ENCODE results near the gene NOL7.

Gene NOL7

GRCh38 chr6:13600036-13600435, 15.1 kb upstream of the NOL7 start:
- DNase-seq: no peak

DNA sequence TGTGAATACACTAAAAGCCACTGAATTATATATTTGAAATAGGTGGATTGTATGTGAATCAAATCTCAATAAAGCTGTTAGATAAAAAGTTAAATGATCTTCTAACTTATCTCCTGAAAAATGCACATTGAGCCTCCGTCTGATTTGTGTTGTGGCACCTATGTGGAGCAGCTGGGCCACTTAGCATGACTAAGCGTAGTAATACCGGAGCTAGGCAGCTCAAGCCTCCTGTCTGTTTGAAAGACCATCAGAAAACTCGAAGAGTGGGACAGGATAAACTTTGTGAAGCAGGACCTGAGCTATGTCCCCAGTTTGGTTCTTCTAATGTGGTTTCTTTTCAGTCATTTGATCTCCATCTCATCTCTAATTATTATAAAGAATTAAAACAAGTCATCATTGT, 11.0 kb upstream of the NOL7 start:
- DNase-seq: no peak

DNA sequence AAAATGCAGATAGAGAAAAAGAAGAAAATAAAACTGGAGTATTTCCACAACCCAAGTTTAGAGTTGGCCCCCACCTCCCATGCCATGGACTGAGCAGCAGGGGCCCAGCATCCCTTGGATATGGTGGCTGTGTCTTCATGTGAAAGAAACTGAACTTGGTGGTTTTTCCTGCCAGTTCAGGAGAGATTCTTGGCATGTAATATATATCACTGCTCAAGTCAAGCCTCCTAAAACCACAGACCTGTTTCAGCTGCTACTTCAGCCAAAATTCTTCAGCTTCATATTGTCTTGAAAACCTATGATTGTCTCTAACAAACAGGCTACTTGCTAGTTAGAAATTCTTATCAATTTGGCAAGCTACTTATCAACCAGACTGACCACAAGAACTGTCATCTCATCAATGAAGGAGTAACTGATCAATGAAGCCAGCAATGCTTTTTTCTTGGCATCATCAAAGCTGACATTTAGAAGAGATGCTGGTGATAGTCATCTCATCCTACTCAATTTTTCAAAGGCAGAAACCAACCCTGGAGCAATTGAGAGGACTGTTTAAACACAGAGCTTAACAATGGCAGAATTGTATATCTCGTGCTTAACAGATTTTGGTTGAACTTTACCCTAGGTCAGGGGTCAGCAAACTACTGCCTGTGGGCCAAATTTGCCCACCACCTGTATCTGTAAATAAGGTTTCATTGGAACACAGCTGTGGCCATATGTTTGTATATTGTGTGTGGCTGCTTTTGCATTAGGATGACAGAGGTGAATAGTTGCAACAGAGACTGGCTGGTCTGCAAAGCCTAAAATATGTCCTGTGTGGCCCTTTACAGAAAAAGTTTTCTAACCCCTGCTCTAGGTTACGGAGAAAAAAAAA, 10.4 kb upstream of the NOL7 start:
- no peak for DNase-seq

GRCh38 chr6:13605634-13606033, 9.5 kb upstream of the NOL7 start:
- no peak for DNase-seq

DNA sequence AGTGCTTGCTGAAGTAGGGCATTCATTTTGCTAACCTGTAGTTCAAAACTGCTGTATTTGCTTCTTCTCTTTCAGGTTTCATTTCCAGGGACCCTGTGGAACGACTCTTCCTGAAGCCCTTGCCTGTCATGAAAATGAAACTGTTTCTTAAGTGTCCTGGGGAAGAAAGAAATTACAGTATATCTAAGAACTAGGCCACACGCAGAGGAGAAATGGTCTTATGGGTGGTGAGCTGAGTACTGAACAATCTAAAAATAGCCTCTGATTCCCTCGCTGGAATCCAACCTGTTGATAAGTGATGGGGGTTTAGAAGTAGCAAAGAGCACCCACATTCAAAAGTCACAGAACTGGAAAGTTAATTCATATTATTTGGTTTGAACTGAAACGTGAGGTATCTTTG, 3.4 kb upstream of the NOL7 start:
- DNase-seq: no peak

DNA sequence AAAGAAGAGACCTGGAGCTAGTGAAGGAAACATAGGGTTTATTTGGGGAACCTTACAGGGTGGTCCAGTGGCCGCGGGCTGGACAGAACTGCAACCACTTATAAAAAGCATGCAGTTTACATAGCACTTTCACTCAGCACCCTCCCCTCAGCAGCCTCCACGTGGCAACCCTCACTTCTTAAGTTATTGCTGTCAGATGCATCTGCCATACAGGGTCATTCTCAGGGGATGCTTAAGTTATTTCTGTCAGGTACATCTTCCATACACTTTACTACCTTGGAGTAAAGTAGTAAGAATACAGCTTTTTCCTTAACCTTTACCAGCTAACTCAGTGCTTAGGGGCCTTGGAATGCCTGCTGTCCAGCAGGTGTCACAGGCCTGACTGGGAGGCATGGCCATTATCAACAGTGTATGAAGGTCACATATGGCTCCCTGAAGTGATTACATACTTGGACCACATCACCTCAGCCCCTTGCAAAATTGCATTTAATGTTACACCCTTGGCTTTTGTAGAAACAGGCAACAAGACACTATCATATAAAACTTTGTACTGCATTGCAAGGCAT, 2.0 kb upstream of the NOL7 start:
- DNase-seq: no peak

DNA sequence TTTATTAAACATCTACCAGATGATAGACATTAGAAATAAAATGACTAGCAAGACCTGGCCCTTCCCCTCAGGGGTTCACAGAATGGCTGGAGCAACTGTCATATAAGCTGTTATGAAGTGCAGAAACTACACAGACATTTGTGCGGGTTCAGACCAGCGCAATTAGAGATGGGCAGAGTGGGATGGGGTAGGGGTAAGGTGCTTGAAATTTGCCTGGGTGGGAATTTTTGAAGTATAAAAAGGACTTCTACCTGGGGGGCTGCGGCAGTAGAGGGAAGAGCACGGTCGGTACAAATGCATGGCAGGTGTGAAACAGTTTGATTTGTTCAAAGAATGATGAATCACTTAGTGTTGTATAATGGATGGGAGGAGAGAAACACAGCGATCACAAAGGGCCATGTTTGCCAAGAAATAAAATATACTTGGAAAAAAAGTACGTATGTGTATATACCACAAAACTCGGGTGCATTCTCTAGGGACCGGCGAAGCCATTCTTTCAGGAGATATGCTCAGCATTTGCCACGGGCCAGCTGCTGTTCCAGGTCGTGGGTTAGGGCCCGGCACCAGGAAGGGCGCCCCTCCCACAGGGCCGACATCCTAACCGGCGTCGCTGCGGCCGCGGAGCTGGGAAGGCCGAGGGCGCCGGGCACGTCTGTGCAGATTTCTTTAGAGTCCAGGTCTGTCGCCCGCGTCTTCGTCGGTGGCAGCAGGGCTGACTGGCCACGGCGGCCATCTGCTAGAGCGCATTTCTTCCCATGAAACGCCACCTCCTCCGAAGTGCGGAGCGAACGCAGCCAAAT, 809 bp upstream of the NOL7 start:
- no peak for DNase-seq

- peak; percentile 56 for DNase-seq
These were observed 621 bp downstream of the NOL7 start for GRCh38 chr6:13615792-13616120.

GRCh38 chr6:13617066-13617465, 1.9 kb downstream of the NOL7 start:
- no peak for DNase-seq

- peak; percentile 10 for DNase-seq
These were observed 9.7 kb downstream of the NOL7 start for GRCh38 chr6:13624871-13625288.

- no peak for DNase-seq
These were observed 14.5 kb downstream of the NOL7 start for GRCh38 chr6:13629459-13630116.

- DNase-seq: no peak
These were observed 15.4 kb downstream of the NOL7 start for GRCh38 chr6:13630499-13630898.

- DNase-seq: no peak
These were observed 18.2 kb downstream of the NOL7 start for GRCh38 chr6:13633343-13633742.

DNA sequence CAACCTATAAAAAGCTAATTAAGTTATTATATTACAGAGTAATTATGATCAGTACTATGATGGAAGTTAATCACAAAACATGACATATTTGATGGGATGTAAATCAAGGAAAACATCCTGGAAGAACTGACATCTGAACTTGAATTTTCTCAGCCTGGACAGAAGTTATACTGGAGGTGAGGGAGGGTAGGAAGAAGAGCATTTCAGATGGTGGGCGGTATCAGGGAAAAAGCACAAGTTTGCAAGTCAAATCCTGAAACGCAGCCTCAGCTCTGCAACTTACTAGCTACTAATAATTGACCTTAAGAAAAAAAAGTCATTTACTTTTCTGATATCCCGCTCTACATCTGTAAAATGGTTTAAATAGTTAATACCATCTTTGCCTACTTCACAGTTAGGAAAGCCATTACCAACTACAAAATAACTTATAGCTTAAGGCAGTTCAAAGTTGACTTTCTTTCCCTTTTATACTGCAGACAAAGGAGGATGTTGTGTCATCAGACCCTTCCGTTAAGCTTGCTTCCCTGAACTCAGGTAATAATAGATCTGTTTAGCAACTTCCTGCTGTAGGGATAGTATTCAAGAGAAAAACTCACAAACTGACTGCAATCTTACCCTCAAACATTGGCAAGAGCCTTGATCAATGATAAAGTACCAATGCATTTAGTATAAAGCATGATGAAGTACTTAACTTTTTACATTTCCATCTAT, 21.0 kb downstream of the NOL7 start:
- no peak for DNase-seq

DNA sequence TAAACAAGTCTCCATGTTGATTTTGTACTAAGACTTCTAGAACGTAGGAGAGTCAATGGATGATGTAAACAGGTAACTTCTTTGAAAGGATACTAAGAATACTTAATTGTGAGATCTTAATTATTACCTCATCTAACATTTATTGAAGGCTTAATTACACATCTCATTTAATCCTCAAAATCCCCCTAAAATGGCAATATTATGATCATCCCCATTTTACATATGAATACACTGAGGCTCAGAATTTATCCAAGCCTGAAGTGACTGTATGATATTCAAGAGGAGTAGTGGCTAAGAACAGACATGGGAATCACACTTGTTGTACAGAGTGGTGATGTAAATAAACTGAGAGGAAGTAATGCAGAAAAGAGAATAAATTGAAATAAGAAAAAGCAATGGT, 22.9 kb downstream of the NOL7 start:
- DNase-seq: no peak

GRCh38 chr6:13638626-13639025, 23.5 kb downstream of the NOL7 start:
- DNase-seq: no peak

DNA sequence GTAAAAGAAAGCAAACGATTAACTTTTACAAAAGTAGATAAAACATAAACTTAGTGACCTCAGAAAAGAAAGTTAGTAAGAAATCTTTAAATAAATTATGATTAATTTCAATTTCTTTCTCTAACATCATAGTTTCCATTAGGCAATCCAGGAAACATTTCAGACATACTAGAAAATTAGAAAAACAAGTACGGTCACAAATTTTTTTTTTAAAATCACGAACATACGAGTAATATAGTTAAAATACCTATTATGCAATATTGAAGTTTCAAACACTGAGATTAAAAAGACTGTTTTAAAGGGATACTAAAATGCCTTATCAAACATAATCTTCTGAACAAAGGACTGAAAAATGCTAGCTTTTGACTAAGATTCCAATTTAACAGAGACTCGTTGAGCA, 26.2 kb downstream of the NOL7 start:
- no peak for DNase-seq

GRCh38 chr6:13643125-13643524, 28.0 kb downstream of the NOL7 start:
- DNase-seq: no peak

DNA sequence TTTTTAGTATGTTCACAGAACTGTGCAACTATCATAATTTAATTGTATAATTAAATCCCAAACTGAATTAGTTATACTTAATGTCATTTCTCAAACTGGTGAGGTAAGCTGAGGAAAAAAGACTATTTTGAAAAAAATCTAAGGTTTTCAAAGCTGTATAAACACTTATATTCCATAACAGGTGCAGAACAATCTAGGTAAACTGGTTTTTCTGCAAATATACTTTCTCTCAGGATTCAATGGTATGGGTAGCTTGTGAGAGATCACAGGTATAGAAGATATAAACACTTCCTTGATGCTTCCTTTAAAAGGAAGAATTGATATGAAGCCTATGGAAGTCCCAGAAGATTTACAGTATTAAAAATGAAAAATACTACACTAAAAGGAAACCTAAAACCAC, 33.7 kb downstream of the NOL7 start:
- DNase-seq: no peak

DNA sequence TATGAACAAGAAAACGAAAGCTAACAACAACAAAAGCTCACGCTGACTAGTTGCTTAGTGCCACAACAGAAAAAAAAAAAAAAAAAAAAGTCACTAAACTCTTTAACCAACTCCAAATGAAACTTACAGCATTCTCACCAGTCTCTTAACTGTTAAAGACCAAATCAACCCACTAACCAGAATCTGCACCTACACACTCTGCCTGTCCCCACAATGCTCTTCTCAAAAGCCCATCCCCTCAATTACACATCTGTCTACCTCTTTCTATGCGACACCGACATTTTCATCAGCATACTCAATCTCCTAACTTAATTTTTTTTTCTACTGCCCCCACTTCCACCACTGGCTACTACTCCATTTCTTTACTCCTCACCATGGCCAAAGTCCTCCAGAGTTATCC, 34.3 kb downstream of the NOL7 start:
- DNase-seq: no peak

GRCh38 chr6:13653296-13653695, 38.2 kb downstream of the NOL7 start:
- no peak for DNase-seq

- no peak for DNase-seq
These were observed 39.4 kb downstream of the NOL7 start for GRCh38 chr6:13654496-13654895.

GRCh38 chr6:13655700-13656099, 40.6 kb downstream of the NOL7 start:
- DNase-seq: no peak
